Coronary artery (tissue), 2 donors: ENCODE results near the gene TTYH2.

Experiments
- DNase-seq: peaks from one replicate; pipeline ENCODE4 v3.0.0-alpha.2; 2017; ENCODE audit warnings: low spot score
- H3K27ac ChIP-seq, 2 donors: fragments of 200-600 bp; sonication (generic); one replicate each; pipeline ENCODE4 v1.5.1; 2016 to 2019
- H3K4me3 ChIP-seq: fragments of 200-600 bp; sonication (generic); 2 replicates; pipeline ENCODE4 v1.5.1; 2016; ENCODE audit warnings: mild to moderate bottlenecking, moderate library complexity
- CTCF ChIP-seq: fragments of 200-600 bp; sonication (generic); IDR thresholded peaks from one replicate; pipeline ENCODE4 v1.5.1; 2019; ENCODE audit warnings: antibody characterized with exemption

TTYH2 gene

GRCh38 chr17:74288785-74289184 is 75.4 kb downstream of the TTYH2 start:
- no peak for TF ChIP-seq CTCF
- no peak overlapping the region for H3K4me3 ChIP-seq
- no peak for DNase-seq
- H3K27ac ChIP-seq: no peak overlapping the region

- Histone ChIP-seq H3K4me3 (no peak overlapping the region), H3K27ac (no peak overlapping the region)
- DNase-seq: no peak
- no peak for TF ChIP-seq CTCF
Observed at GRCh38 chr17:74289688-74290087, 76.3 kb downstream of the TTYH2 start.

GRCh38 chr17:74290340-74290739 is 77.0 kb downstream of the TTYH2 start:
- DNase-seq: no peak
- no peak overlapping the region for H3K27ac ChIP-seq

GRCh38 chr17:74292495-74292894 is 79.1 kb downstream of the TTYH2 start:
- Histone ChIP-seq H3K27ac (no peak overlapping the region), H3K4me3 (no peak overlapping the region)
- no peak for DNase-seq
- TF ChIP-seq CTCF: no peak

More at GRCh38 chr17:74290340-74290739, 77.0 kb downstream of the TTYH2 start:
- H3K4me3 ChIP-seq: no peak overlapping the region
- no peak for TF ChIP-seq CTCF

GRCh38 chr17:74295625-74296547 is 82.5 kb downstream of the TTYH2 start:
- Histone ChIP-seq H3K27ac (no peak overlapping the region), H3K4me3 (no peak overlapping the region)
- DNase-seq: no peak
- TF ChIP-seq CTCF: no peak

GRCh38 chr17:74296548-74296936 is 83.2 kb downstream of the TTYH2 start:
- no peak for DNase-seq
- H3K27ac ChIP-seq: no peak overlapping the region
- TF ChIP-seq CTCF: no peak
- H3K4me3 ChIP-seq: no peak overlapping the region

- Histone ChIP-seq H3K27ac (no peak overlapping the region), H3K4me3 (no peak overlapping the region)
- TF ChIP-seq CTCF: no peak
- DNase-seq: no peak
Observed at GRCh38 chr17:74297941-74298340, 84.6 kb downstream of the TTYH2 start.
